Caco-2 (cell line): Measurements from ENCODE around the gene HSPA6. TPM values are rescaled to one million over a fixed set of nuclear protein-coding genes. Genes with fewer than 3 reads are reported as not detected.
"Not testable (repeated sequence)": the region's sequence is repeated elsewhere in the genome, so short reads cannot be mapped to it uniquely, and the experiment has no call there.

Experiments used
- BruUV-seq: library from RNA; stranded (reverse); fragments of 400-500 nt; replicated peaks from 2 replicates; lab custom pipeline; 2021; lab: Mats Ljungman, UMichigan
- CTCF ChIA-PET: fragments of 300-600 bp; sonication (Branson Sonifier 250); formaldehyde crosslinking; loops from one replicate; lab custom pipeline; 2022; ENCODE audit warnings: antibody characterized with exemption; lab: Charles Lee
- POLR2A ChIA-PET: fragments of 300-600 bp; sonication (Branson Sonifier 250); formaldehyde crosslinking; loops from one replicate; lab custom pipeline; 2022; ENCODE audit warnings: antibody characterized with exemption; lab: Charles Lee
- DNase-seq, 2 experiments: peaks; one replicate each; pipeline versions ENCODE4 v3.0.0 to v3.0.0-alpha.2; 2020 to 2022
- H3K27me3 ChIP-seq: replicated peaks from 2 replicates; pipeline ENCODE4 v1.6.0; 2011; ENCODE audit warnings: low read length; ENCODE audit not compliant: control insufficient read depth, insufficient read depth
- H3K36me3 ChIP-seq: 2 replicates; pipeline ENCODE4 v1.5.1; 2011; ENCODE audit warnings: low read length; ENCODE audit not compliant: control insufficient read depth, insufficient read depth
- H3K4me1 ChIP-seq: fragments of 250-450 bp; sonication (Bioruptor Pico); 2 replicates; pipeline ENCODE4 v1.5.1; 2020; ENCODE audit warnings: mild to moderate bottlenecking
- H3K4me3 ChIP-seq: 2 replicates; pipeline ENCODE4 v1.5.1; 2011; ENCODE audit warnings: low read depth, mild to moderate bottlenecking, control low read depth, low read length
- H3K9me3 ChIP-seq: fragments of 250-450 bp; sonication (Bioruptor Pico); 2 replicates; pipeline ENCODE4 v1.5.1; 2020; ENCODE audit warnings: mild to moderate bottlenecking, moderate library complexity
- H3K27ac Mint-ChIP-seq: one replicate; pipeline ENCODE4 v1.8.0; 2022; ENCODE audit warnings: mixed read lengths; ENCODE audit not compliant: unreplicated experiment
- H3K27me3 Mint-ChIP-seq: one replicate; pipeline ENCODE4 v1.8.0; 2022; ENCODE audit warnings: mixed read lengths; ENCODE audit not compliant: insufficient read depth, unreplicated experiment
- H3K36me3 Mint-ChIP-seq: one replicate; pipeline ENCODE4 v1.8.0; 2022; ENCODE audit warnings: mild to moderate bottlenecking, mixed read lengths; ENCODE audit not compliant: insufficient read depth, unreplicated experiment
- H3K4me1 Mint-ChIP-seq: one replicate; pipeline ENCODE4 v1.8.0; 2022; ENCODE audit warnings: low read depth, mixed read lengths; ENCODE audit not compliant: unreplicated experiment
- H3K4me3 Mint-ChIP-seq: one replicate; pipeline ENCODE4 v1.8.0; 2022; ENCODE audit warnings: mild to moderate bottlenecking, moderate library complexity, mixed read lengths; ENCODE audit not compliant: unreplicated experiment
- H3K9me3 Mint-ChIP-seq: one replicate; pipeline ENCODE4 v1.8.0; 2022; ENCODE audit warnings: mixed read lengths; ENCODE audit not compliant: unreplicated experiment
- intact Hi-C: fragments of 100-400 bp; cut with micrococcal nuclease; formaldehyde crosslinking; loops from one replicate; pipeline ENCODE4 v1.10.0; 2022; ENCODE audit not compliant: unreplicated experiment
- total RNA-seq: library from RNA; stranded (reverse); gene quantifications from 2 replicates; pipeline ENCODE4 v1.2.3, GENCODE V29; 2022
- TF ChIP-seq, protein P1 (sequence below), 2 experiments: fragments of 200-600 bp in 1 of 2; IDR thresholded peaks; 1 replicate in 1 of 2; 2 replicates in 1 of 2; pipeline versions ENCODE4 v1.5.1 to v1.8.0; 2011 to 2022; ENCODE audit warnings: antibody characterized with exemption in 1 of 2, control low read depth in 1 of 2, inconsistent platforms in 1 of 2, low read depth in 1 of 2, low read length in 1 of 2, mild to moderate bottlenecking in 1 of 2, moderate library complexity in 1 of 2; ENCODE audit not compliant: insufficient read depth in 1 of 2, severe bottlenecking in 1 of 2, unreplicated experiment in 1 of 2

HSPA6 gene
- total RNA-seq, 1 experiment from 2014 or later = 0.32 TPM

DNA sequence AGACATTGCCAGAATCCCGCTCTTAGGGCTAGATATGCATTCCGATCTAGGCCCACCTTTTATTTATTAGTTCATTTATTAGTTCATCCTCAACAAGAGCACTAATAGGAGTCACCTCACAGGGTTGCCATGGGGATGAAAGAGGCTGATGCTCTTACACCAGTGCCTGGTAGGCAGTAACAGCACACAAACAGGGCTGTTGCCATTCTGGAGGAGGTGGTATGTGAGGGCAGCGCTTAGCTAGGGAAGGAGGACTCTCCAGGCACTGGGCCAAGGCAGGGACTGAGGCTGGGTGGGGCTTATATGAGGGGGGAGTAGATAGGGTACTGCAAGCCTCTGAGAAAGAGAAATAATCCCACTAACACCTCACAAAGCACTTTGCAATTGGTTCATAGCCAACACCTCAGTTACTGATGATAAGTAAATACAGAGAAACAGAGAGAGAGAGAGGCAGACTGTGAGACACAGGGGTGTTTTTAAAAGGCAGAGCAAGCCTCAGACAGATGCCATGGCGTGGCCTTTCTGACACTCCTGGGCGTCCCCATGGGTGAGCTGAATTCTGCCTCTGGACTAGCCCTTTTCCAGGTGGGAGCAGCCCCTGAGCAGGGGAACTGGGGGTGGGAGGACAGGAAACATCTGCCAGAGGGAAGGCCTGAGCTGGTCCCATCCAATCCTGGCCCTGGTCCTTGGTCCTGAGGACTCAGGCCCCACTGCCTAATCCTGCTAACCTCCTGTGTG is 13.2 kb upstream of the HSPA6 start:
- H3K4me3 Mint-ChIP-seq = no peak overlapping the region
- no peak overlapping the region for H3K27ac Mint-ChIP-seq
- no peaks in the 10 kb centered on the region for H3K36me3 Mint-ChIP-seq
- no peak for DNase-seq
- CTCF ChIA-PET = no interaction called here
- no peaks in the 10 kb centered on the region for H3K27me3 Mint-ChIP-seq
- Histone ChIP-seq H3K9me3 (no peaks in the 10 kb centered on the region), H3K36me3 (no peaks in the 10 kb centered on the region), H3K4me3 (no peak overlapping the region), H3K4me1 (no peaks in the 10 kb centered on the region), H3K27me3 (no peaks in the 10 kb centered on the region)
- intact Hi-C loops = loop anchor here (5.0 kb wide), 1 partner anchor 86 kb away; no protein-coding TSS in a partner anchor
- POLR2A ChIA-PET = no interaction called here
- no peaks in the 10 kb centered on the region for H3K4me1 Mint-ChIP-seq
- TF ChIP-seq, protein P1, sequence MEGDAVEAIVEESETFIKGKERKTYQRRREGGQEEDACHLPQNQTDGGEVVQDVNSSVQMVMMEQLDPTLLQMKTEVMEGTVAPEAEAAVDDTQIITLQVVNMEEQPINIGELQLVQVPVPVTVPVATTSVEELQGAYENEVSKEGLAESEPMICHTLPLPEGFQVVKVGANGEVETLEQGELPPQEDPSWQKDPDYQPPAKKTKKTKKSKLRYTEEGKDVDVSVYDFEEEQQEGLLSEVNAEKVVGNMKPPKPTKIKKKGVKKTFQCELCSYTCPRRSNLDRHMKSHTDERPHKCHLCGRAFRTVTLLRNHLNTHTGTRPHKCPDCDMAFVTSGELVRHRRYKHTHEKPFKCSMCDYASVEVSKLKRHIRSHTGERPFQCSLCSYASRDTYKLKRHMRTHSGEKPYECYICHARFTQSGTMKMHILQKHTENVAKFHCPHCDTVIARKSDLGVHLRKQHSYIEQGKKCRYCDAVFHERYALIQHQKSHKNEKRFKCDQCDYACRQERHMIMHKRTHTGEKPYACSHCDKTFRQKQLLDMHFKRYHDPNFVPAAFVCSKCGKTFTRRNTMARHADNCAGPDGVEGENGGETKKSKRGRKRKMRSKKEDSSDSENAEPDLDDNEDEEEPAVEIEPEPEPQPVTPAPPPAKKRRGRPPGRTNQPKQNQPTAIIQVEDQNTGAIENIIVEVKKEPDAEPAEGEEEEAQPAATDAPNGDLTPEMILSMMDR (IDR thresholded peaks at IDR 0.05; ENCODE audit: insufficient read depth in 1 of 2, low read depth in 1 of 2, low read length in 1 of 2, severe bottlenecking in 1 of 2, unreplicated experiment in 1 of 2) = no peak
- H3K9me3 Mint-ChIP-seq = no peaks in the 10 kb centered on the region
- no TSS peak for BruUV-seq

DNA sequence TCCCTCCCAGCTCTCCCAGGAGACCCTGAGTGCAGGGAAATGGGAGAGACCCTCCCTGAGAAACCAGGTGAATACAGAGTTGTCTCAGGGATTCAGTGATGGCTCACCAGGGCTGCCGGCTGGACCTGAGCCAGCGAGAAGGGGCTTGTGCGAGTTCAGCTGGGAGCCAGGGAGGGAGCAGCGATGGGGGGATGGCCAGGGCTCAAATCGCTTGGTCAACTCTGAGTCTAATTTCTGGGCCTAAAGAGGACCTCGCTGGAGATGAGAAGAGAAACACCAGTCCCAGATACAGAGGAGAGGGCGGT is 12.6 kb upstream of the HSPA6 start:
- Mint-ChIP-seq H3K27me3 (no peaks in the 10 kb centered on the region), H3K27ac (no peak overlapping the region), H3K36me3 (no peaks in the 10 kb centered on the region), H3K4me1 (no peaks in the 10 kb centered on the region), H3K4me3 (no peak overlapping the region), H3K9me3 (no peaks in the 10 kb centered on the region)
- BruUV-seq = no TSS peak
- intact Hi-C loops = loop anchor here (5.0 kb wide), 1 partner anchor 86 kb away; no protein-coding TSS in a partner anchor
- Histone ChIP-seq H3K4me3 (no peak overlapping the region), H3K27me3 (no peaks in the 10 kb centered on the region), H3K4me1 (no peaks in the 10 kb centered on the region), H3K36me3 (no peaks in the 10 kb centered on the region), H3K9me3 (no peaks in the 10 kb centered on the region)
- ChIA-PET CTCF (no interaction called here), POLR2A (no interaction called here)
- TF ChIP-seq, protein P1 (IDR thresholded peaks at IDR 0.05; ENCODE audit: insufficient read depth in 1 of 2, low read depth in 1 of 2, low read length in 1 of 2, severe bottlenecking in 1 of 2, unreplicated experiment in 1 of 2) = no peak
- no peak for DNase-seq

DNA sequence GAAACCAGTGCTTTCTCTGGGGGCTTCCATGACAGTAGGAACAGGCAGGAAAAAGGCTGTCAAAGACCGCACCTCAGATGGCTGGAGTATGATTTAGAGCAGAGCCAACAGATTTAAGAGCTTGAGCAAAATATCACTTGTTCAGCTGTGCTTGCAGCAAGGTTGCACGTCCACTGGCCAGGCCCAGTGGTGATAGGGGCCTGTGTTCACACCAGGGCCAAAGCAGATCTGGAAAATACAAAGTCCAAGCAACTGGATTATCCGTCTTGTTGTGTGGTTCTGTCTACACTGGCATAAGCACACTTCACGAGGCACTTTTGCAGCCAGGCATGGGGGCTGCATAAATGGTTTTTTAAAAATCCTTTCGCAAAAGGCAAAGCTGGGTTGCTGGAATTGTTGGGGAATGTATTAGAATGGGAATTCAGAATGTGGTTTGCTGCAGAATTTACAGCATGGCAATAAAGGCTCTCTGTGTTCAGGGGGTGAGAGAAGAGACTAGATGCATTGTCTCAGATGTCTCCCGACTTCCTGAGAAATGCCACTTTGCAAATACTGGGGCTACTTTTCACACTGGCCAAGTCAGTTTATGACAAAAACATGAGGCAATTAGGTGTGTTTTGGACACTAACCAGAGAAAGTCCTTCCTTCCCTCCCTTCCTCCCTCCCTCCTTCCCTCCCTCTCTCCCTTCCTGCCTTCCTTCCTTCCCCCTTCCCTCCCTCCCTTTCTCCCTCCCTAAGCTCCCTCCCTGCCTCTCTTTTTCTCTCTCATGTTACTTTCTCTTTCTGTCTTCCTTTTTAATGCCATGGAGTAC is 11.5 kb upstream of the HSPA6 start:
- H3K36me3 ChIP-seq, H3K36me3 Mint-ChIP-seq, H3K4me1 Mint-ChIP-seq, CTCF ChIA-PET, H3K9me3 Mint-ChIP-seq, BruUV-seq, H3K27me3 ChIP-seq, H3K27me3 Mint-ChIP-seq, DNase-seq, H3K27ac Mint-ChIP-seq, H3K4me1 ChIP-seq, POLR2A ChIA-PET, H3K9me3 ChIP-seq, H3K4me3 ChIP-seq, H3K4me3 Mint-ChIP-seq: not testable (repeated sequence)
- intact Hi-C loops = loop anchor here (5.0 kb wide), 1 partner anchor 84 kb away; no protein-coding TSS in a partner anchor

DNA sequence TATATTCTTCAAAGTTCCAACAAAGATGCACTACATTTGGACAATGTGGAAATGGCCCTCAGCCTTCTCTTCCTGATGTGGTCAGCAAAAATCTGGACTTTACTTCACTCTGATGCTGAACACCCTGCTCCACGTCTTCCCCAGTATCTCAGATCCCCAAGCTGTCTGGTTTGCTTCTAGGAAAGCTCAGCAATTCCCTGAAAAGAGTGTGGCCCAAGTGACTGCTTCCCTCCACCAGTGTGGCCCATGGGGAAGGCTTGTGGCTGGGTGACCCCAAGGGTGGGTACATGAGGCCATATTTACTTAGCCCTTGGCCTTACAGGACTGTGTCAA is 10.9 kb upstream of the HSPA6 start:
- H3K36me3 Mint-ChIP-seq, BruUV-seq, H3K27ac Mint-ChIP-seq, H3K9me3 Mint-ChIP-seq, H3K4me3 ChIP-seq, H3K4me1 Mint-ChIP-seq, H3K9me3 ChIP-seq, H3K4me1 ChIP-seq, DNase-seq, H3K27me3 ChIP-seq, H3K27me3 Mint-ChIP-seq, H3K4me3 Mint-ChIP-seq, CTCF ChIA-PET, H3K36me3 ChIP-seq, POLR2A ChIA-PET: not testable (repeated sequence)
- intact Hi-C loops = loop anchor here (5.0 kb wide), 1 partner anchor 84 kb away; no protein-coding TSS in a partner anchor

DNA sequence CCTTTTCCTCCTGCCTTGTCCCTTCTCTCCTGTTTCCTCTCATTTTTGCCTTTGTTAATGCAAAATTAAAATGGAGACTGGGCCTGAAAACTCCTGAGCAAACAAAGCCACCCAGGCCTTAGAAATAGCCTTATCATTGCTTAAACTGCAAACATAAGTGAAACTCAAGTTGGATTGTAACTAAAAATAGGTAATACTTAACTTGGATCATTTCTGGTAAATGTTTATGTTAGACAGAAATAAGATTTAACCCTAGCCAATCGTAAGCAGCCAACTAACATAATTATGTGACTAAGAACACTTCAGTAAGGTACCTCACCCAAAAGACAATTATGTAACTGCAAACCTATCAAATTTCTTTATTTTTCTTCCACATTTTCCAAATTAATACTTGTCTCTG is 10.4 kb upstream of the HSPA6 start:
- POLR2A ChIA-PET, H3K27ac Mint-ChIP-seq, H3K4me1 ChIP-seq, H3K27me3 Mint-ChIP-seq, H3K4me3 ChIP-seq, H3K4me3 Mint-ChIP-seq, DNase-seq, H3K27me3 ChIP-seq, H3K9me3 ChIP-seq, H3K36me3 Mint-ChIP-seq, H3K9me3 Mint-ChIP-seq, BruUV-seq, H3K4me1 Mint-ChIP-seq, CTCF ChIA-PET, H3K36me3 ChIP-seq: not testable (repeated sequence)
- intact Hi-C loops = loop anchor here (5.0 kb wide), 1 partner anchor 83 kb away; no protein-coding TSS in a partner anchor
